NCI-H1694 treated with DMSO at 0.1 percent for 48 hours (cell line): Measurements from ENCODE around the gene AIFM2.
"Not testable (repeated sequence)": the region's sequence is repeated elsewhere in the genome, so short reads cannot be mapped to it uniquely, and the experiment has no call there.

Experiments
- DNase-seq: peaks from one replicate; lab custom pipeline; 2025; lab: John Stamatoyannopoulos, UW

The AIFM2 gene

GRCh38 chr10:70121281-70121949 is 11.2 kb downstream of the AIFM2 start:
- DNase-seq = no peak

- DNase-seq = no peak
Observed at GRCh38 chr10:70120417-70120816, 12.2 kb downstream of the AIFM2 start.

- no peak for DNase-seq
Observed at GRCh38 chr10:70119623-70120022, 13.0 kb downstream of the AIFM2 start.

- DNase-seq = no peak
Observed at GRCh38 chr10:70119197-70119596, 13.4 kb downstream of the AIFM2 start.

GRCh38 chr10:70118196-70118595 is 14.4 kb downstream of the AIFM2 start:
- no peak for DNase-seq

GRCh38 chr10:70117646-70118045 is 15.0 kb downstream of the AIFM2 start:
- no peak for DNase-seq

- peak; percentile 4 for DNase-seq
Observed at GRCh38 chr10:70115948-70116682, 16.5 kb downstream of the AIFM2 start.

GRCh38 chr10:70114902-70115301 is 17.7 kb downstream of the AIFM2 start:
- DNase-seq = no peak

GRCh38 chr10:70112071-70112470 is 20.6 kb downstream of the AIFM2 start:
- no peak for DNase-seq

- no peak for DNase-seq
Observed at GRCh38 chr10:70111496-70111895, 21.1 kb downstream of the AIFM2 start.

GRCh38 chr10:70109064-70109729 is 23.4 kb downstream of the AIFM2 start:
- no peak for DNase-seq

- DNase-seq = no peak
Observed at GRCh38 chr10:70106958-70107791, 25.4 kb downstream of the AIFM2 start.

GRCh38 chr10:70101668-70102067 is 31.0 kb downstream of the AIFM2 start:
- DNase-seq = no peak

- DNase-seq = not testable (repeated sequence)
Observed at GRCh38 chr10:70101068-70101562, 31.5 kb downstream of the AIFM2 start.

- DNase-seq = no peak
Observed at GRCh38 chr10:70098271-70098670, 34.4 kb downstream of the AIFM2 start.

- no peak for DNase-seq
Observed at GRCh38 chr10:70097459-70097858, 35.2 kb downstream of the AIFM2 start.

- DNase-seq = no peak
Observed at GRCh38 chr10:70096705-70097420, 35.8 kb downstream of the AIFM2 start.

- no peak for DNase-seq
Observed at GRCh38 chr10:70096016-70096704, 36.5 kb downstream of the AIFM2 start.

GRCh38 chr10:70094250-70094649 is 38.4 kb downstream of the AIFM2 start:
- DNase-seq = no peak

GRCh38 chr10:70093335-70093944 is 39.2 kb downstream of the AIFM2 start:
- DNase-seq = no peak
